Heart left ventricle (tissue), 16 donors: Measurements from ENCODE around the gene LMAN2. TPM values are rescaled to one million over a fixed set of nuclear protein-coding genes. Genes with fewer than 3 reads are reported as not detected.
A peak's percentile ranks its signal among the peaks of the same experiment; 100 is the strongest.

Experiments used
- ATAC-seq, 4 donors: fragments of 200-7000 bp; cut with Tn5 transposase; one replicate each; pipeline ENCODE4 v1.9.1; 2020 to 2022; ENCODE audit warnings: moderate library complexity in 4 of 4, mild to moderate bottlenecking in 3 of 4, moderate number of reproducible peaks in 1 of 4
- DNase-seq, 5 donors: peaks; one replicate each; pipeline ENCODE4 v3.0.0-alpha.2; 2020
- H3K27ac ChIP-seq, 12 donors: fragments of 200-600 bp; sonication (generic) in 4 of 12; one replicate each; pipeline versions ENCODE4 v1.5.0 to v1.8.0; 2016 to 2022; ENCODE audit warnings: mild to moderate bottlenecking in 2 of 12
- H3K27me3 ChIP-seq, 9 donors: fragments of 200-600 bp; sonication (generic) in 2 of 9; one replicate each; pipeline versions ENCODE4 v1.5.1 to v1.8.0; 2016 to 2022; ENCODE audit warnings: mild to moderate bottlenecking in 3 of 9
- H3K36me3 ChIP-seq, 9 donors: fragments of 200-600 bp; sonication (generic) in 2 of 9; one replicate each; pipeline versions ENCODE4 v1.5.0 to v1.8.0; 2018 to 2022; ENCODE audit warnings: mild to moderate bottlenecking in 2 of 9
- H3K4me1 ChIP-seq, 12 donors: fragments of 200-600 bp; sonication (generic) in 4 of 12; one replicate each; pipeline versions ENCODE4 v1.5.0 to v1.8.0; 2016 to 2022; ENCODE audit warnings: mild to moderate bottlenecking in 3 of 12
- H3K4me3 ChIP-seq, 12 donors: fragments of 200-600 bp; sonication (generic) in 4 of 12; one replicate each; pipeline versions ENCODE4 v1.5.0 to v1.8.0; 2017 to 2022; ENCODE audit warnings: mild to moderate bottlenecking in 9 of 12, moderate library complexity in 4 of 12
- H3K9me3 ChIP-seq, 12 donors: fragments of 200-600 bp; sonication (generic) in 4 of 12; one replicate each; pipeline versions ENCODE4 v1.5.0 to v1.8.0; 2016 to 2022; ENCODE audit warnings: mild to moderate bottlenecking in 1 of 12
- CTCF ChIP-seq, 12 donors: fragments of 200-600 bp; sonication (generic) in 4 of 12; IDR thresholded peaks; one replicate each; pipeline versions ENCODE4 v1.5.0 to v1.8.0; 2018 to 2022; ENCODE audit warnings: antibody characterized with exemption in 12 of 12, mild to moderate bottlenecking in 5 of 12
- POLR2A ChIP-seq, 2 donors: fragments of 450-650 bp; IDR thresholded peaks; one replicate each; pipeline ENCODE4 v1.6.1; 2017; ENCODE audit warnings: antibody characterized with exemption in 2 of 2, mild to moderate bottlenecking in 2 of 2, moderate library complexity in 2 of 2
- WGBS, 4 donors: extraction: QIAGEN DNeasy Blood & Tissue Kit in 2 of 4; methylation state at CpG; one replicate each; pipeline versions ENCODE4 v1.1.5 to v1.1.7; 2013 to 2018; 5-methylcytosine and 5-hydroxymethylcytosine counted together
- intact Hi-C, 10 donors: fragments of 100-400 bp; cut with DNase I; formaldehyde crosslinking; loops; one replicate each; pipeline versions ENCODE4 v1.11.1 to v1.14.2; 2022
- polyA plus RNA-seq, 2 donors: library from polyadenylated mRNA; stranded (reverse); fragments of 200-250 nt; gene quantifications; one replicate each; pipeline ENCODE4 v1.2.3, GENCODE V29; 2013
- total RNA-seq, 9 donors: library from RNA; depleted of rRNA in 2 of 9; stranded (reverse); fragments of >200 nt in 2 of 9; fragmentation: NEBNext Ultra II Directional in 3 of 9; extraction: Animal tissue kit (Norgen Biotek cat#: 25700) in 3 of 9; gene quantifications; one replicate each; pipeline versions ENCODE4 v1.1.0 to v1.2.4, GENCODE V29; 2016 to 2023
- donor health status: ischemic (EF 13 %, LVEDD 7.1; RV severe dilation, severe dysfunction).
- donor health status: healthy with polysubstance abuse.
- donor health status: DM: no; HTN: yes; CAD: no.
- donor health status: DM: no; HTN: no; CAD: no.
- donor health status: ischemic (EF 25% LVEDD 6.9; RV normal size, moderate dysfunction).
- donor health status: ischemic (EF 25% LVEDD 5.7; RV mildly dilated, moderate dysfunction).
- donor health status: healthy.
- donor health status: DM: yes; HTN: yes; CAD: no.
- donor health status: ischemic (EF 35%, LVEDD 5.7; RV mildly dilated, moderate dysfunction).
- donor health status: nonischemic (EF 11% LVEDD 7.7; RV severe dilation, severe dysfunction).
- donor health status: DM: yes; HTN: yes; CAD: no.
- donor health status: PGD.
- donor health status: ischemic (EF 29% LVEDD 5.4; RV normal size, mild dysfunction).
- donor health status: nonischemic (EF 23%, LVEDD 6.1; RV moderate dilation, normal function).

The LMAN2 gene
- total and polyA plus RNA-seq, 11 donors: 43.3 to 313 (median 63.6) TPM

DNA sequence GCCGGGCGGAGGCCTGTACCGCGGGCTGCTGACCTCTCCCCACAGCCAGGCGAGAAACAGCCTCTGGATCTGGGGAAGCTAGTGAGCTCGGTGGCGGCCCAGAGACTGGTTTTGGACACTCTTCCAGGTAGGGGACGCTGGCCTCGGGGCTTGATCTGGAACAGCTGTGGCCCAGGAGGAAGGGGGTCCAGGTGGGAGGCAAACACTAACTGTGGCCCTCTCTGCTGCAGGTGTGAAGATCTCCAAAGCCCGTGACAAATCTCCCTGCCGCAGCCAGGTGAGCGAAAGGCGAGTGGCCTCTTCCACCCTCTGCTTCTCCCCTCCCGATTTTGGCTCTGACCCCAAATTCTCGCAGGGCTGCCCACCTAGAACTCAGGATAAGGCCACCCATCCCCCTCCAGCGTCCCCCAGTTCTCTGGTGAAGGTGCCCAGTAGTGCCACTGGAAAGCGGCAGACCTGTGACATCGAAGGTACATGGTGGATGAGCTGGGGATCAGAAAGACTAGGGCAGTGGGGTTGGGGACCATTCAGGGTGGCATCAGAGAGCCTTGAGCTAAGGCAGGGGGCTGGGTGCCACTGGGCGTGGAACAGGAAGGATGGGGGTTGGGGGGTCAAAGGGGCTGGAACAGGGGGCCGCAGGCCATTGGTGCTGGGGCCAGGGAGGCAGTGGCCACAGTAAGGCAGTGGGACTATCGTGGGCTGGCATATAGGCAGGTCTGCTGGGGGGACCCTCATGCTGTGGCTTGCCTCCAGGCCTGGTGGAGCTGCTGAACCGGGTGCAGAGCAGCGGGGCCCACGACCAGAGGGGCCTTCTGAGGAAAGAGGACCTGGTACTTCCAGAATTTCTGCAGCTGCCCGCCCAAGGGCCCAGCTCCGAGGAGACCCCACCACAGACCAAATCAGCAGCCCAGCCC is 19.9 kb upstream of the LMAN2 start:
- no peak for TF ChIP-seq POLR2A (IDR thresholded peaks at IDR 0.05)
- TF ChIP-seq CTCF (IDR thresholded peaks at IDR 0.05): no peak
- H3K27me3 ChIP-seq: no peaks in the 10 kb centered on the region
- intact Hi-C loops: no loop called here
- no peaks in the 10 kb centered on the region for H3K9me3 ChIP-seq
- ATAC-seq (no peak), DNase-seq (no peak)
- peak overlapping the region in 2 of 12 donors; percentile 37 to 53 for H3K27ac ChIP-seq
- peak overlapping the region in 10 of 12 donors; percentile 32 to 63 (median 46) for H3K4me3 ChIP-seq
- 64 to 83% (median 70%) methylated on average over 17 to 26 of the region's 26 CpGs for WGBS, 4 donors
- H3K4me1 ChIP-seq: peaks cover 0 to 53% (median 18%) of the 10 kb centered on the region in 12 donors
- H3K36me3 ChIP-seq: peaks cover 0 to 17% (median 0%) of the 10 kb centered on the region in 9 donors

- H3K36me3 ChIP-seq: peaks cover 0 to 17% (median 0%) of the 10 kb centered on the region in 9 donors
- peak overlapping the region in 10 of 12 donors; percentile 32 to 63 (median 46) for H3K4me3 ChIP-seq
- peak; percentile 70 to 86 (median 76) for DNase-seq
- no peaks in the 10 kb centered on the region for H3K9me3 ChIP-seq
- peaks cover 0 to 61% (median 23%) of the 10 kb centered on the region in 12 donors for H3K4me1 ChIP-seq
- H3K27me3 ChIP-seq: no peaks in the 10 kb centered on the region
- intact Hi-C loops: no loop called here
- 14 to 28% (median 17%) methylated on average over 11 to 42 of the region's 42 CpGs for WGBS, 4 donors
- peak in 7 of 12 donors; percentile 14 to 61 (median 42) for TF ChIP-seq CTCF (IDR thresholded peaks at IDR 0.05)
- TF ChIP-seq POLR2A (IDR thresholded peaks at IDR 0.05): no peak
- peak overlapping the region in 1 of 12 donors; percentile 17 for H3K27ac ChIP-seq
- ATAC-seq: peak; percentile 48 to 69 (median 62)
Measured at GRCh38 chr5:177370488-177371119, 19.1 kb upstream of the LMAN2 start.

GRCh38 chr5:177369645-177370440 is 18.4 kb upstream of the LMAN2 start:
- Histone ChIP-seq H3K4me3 (no peak overlapping the region), H3K27me3 (no peaks in the 10 kb centered on the region), H3K36me3 (peaks cover 0 to 17% (median 0%) of the 10 kb centered on the region in 9 donors), H3K4me1 (peaks cover 0 to 63% (median 23%) of the 10 kb centered on the region in 12 donors), H3K27ac (peak overlapping the region in 1 of 12 donors; percentile 17), H3K9me3 (no peaks in the 10 kb centered on the region)
- WGBS, 4 donors: 67 to 72% (median 70%) methylated on average over 11 of the region's 11 CpGs
- TF ChIP-seq CTCF (IDR thresholded peaks at IDR 0.05) (no peak), POLR2A (IDR thresholded peaks at IDR 0.05) (no peak)
- DNase-seq: no peak
- ATAC-seq: no peak
- intact Hi-C loops: loop anchor here in 1 of 10 donors (10.0 kb wide), 1 partner anchor 55 kb away; the partner anchor contains the start of gene MXD3
